Gastrocnemius medialis (tissue), 4 donors: ENCODE data around the gene LAMB1.

Experiments
- POLR2A ChIP-seq, 2 donors: fragments of 450-650 bp; IDR thresholded peaks; one replicate each; pipeline ENCODE4 v1.6.1; 2017; ENCODE audit warnings: antibody characterized with exemption in 2 of 2, mild to moderate bottlenecking in 2 of 2, moderate library complexity in 2 of 2
- TF ChIP-seq, protein P1 (sequence below), 5 experiments: fragments of 450-650 bp in 3 of 5; fragments of 200-600 bp in 2 of 5; sonication (generic) in 2 of 5; IDR thresholded peaks in 4 of 5; conservative IDR thresholded peaks in 1 of 5; 1 replicate in 4 of 5; 2 replicates in 1 of 5; pipeline ENCODE4 v1.5.1; 2016 to 2019; ENCODE audit warnings: antibody characterized with exemption in 5 of 5, mild to moderate bottlenecking in 3 of 5, moderate library complexity in 3 of 5

DNA sequence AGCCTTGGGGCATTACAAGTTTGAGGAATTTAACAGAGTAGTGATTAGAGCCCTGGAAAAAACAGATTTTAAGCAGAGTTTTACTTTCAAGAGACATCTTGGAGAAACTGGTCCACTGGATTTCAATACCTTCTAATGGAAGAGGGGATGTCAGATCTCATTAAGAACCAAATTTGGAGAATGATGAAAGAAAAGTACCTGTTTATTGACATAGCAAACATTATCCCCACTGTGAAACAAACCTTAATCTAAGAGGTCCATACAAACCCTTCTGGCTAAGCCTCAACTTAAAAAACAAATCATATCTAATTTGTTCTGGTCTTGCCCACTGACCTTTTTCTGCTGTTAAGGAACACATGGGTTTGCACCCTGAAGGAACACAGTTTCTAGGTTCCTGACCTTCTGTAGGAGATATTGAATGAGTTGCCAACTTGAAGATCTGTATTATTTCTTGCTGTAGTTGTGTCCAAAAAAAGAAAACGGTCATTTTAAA, 53.5 kb downstream of the LAMB1 start:
- TF ChIP-seq, protein P1, sequence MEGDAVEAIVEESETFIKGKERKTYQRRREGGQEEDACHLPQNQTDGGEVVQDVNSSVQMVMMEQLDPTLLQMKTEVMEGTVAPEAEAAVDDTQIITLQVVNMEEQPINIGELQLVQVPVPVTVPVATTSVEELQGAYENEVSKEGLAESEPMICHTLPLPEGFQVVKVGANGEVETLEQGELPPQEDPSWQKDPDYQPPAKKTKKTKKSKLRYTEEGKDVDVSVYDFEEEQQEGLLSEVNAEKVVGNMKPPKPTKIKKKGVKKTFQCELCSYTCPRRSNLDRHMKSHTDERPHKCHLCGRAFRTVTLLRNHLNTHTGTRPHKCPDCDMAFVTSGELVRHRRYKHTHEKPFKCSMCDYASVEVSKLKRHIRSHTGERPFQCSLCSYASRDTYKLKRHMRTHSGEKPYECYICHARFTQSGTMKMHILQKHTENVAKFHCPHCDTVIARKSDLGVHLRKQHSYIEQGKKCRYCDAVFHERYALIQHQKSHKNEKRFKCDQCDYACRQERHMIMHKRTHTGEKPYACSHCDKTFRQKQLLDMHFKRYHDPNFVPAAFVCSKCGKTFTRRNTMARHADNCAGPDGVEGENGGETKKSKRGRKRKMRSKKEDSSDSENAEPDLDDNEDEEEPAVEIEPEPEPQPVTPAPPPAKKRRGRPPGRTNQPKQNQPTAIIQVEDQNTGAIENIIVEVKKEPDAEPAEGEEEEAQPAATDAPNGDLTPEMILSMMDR (IDR thresholded peaks at IDR 0.05 in 4 of 5, conservative IDR thresholded peaks at IDR 0.05 in 1 of 5) = no peak
- no peak for TF ChIP-seq POLR2A (IDR thresholded peaks at IDR 0.05)
